ENCODE data around the gene THEMIS. TPM values are rescaled to one million over a fixed set of nuclear protein-coding genes. Genes with fewer than 3 reads are reported as not detected.

The THEMIS gene
- total RNA-seq, 1 experiment from 2014 or later: not detected

GRCh38 chr6:127749095-127749494 is 151.8 kb downstream of the THEMIS start:
- intact Hi-C loops (cut with micrococcal nuclease; ENCODE audit: unreplicated experiment): no loop called here
- H3K4me3 ChIP-seq (ENCODE audit: low read depth, low read length, poor library complexity, severe bottlenecking): no peak overlapping the region
- H3K27ac ChIP-seq (ENCODE audit: low read depth, low read length, poor library complexity, severe bottlenecking): no peak overlapping the region
- ChIA-PET CTCF (no interaction called here), POLR2A (ENCODE audit: low non-redundant PET) (no interaction called here)
- no peaks in the 10 kb centered on the region for H3K9me3 ChIP-seq (ENCODE audit: low read depth, low read length, poor library complexity, severe bottlenecking)
- H3K36me3 ChIP-seq (ENCODE audit: insufficient read depth, low read length, poor library complexity, severe bottlenecking): no peaks in the 10 kb centered on the region
- TF ChIP-seq EZH2 (IDR thresholded peaks at IDR 0.05; ENCODE audit: borderline replicate concordance, low read depth, low read length, poor library complexity, severe bottlenecking): no peak
- TF ChIP-seq CTCF (conservative IDR thresholded peaks at IDR 0.05; ENCODE audit: low read depth, low read length): no peak
- H3K4me1 ChIP-seq (ENCODE audit: insufficient read depth, low read length, poor library complexity, severe bottlenecking): no peaks in the 10 kb centered on the region
- H3K27me3 ChIP-seq (replicated peaks; ENCODE audit: insufficient read depth, low read depth, low read length, poor library complexity): no peaks in the 10 kb centered on the region
- DNase-seq (ENCODE audit: low spot score): no peak
- BruUV-seq (replicated peaks): no TSS peak

GRCh38 chr6:127748290-127748689 is 152.6 kb downstream of the THEMIS start:
- no peaks in the 10 kb centered on the region for H3K27me3 ChIP-seq (replicated peaks; ENCODE audit: insufficient read depth, low read depth, low read length, poor library complexity)
- no peak overlapping the region for H3K27ac ChIP-seq (ENCODE audit: low read depth, low read length, poor library complexity, severe bottlenecking)
- H3K4me1 ChIP-seq (ENCODE audit: insufficient read depth, low read length, poor library complexity, severe bottlenecking): no peaks in the 10 kb centered on the region
- TF ChIP-seq CTCF (conservative IDR thresholded peaks at IDR 0.05; ENCODE audit: low read depth, low read length) (no peak), EZH2 (IDR thresholded peaks at IDR 0.05; ENCODE audit: borderline replicate concordance, low read depth, low read length, poor library complexity, severe bottlenecking) (no peak)
- POLR2A ChIA-PET (ENCODE audit: low non-redundant PET): no interaction called here
- H3K9me3 ChIP-seq (ENCODE audit: low read depth, low read length, poor library complexity, severe bottlenecking): no peaks in the 10 kb centered on the region
- no TSS peak for BruUV-seq (replicated peaks)
- CTCF ChIA-PET: no interaction called here
- intact Hi-C loops (cut with micrococcal nuclease; ENCODE audit: unreplicated experiment): no loop called here
- no peaks in the 10 kb centered on the region for H3K36me3 ChIP-seq (ENCODE audit: insufficient read depth, low read length, poor library complexity, severe bottlenecking)
- no peak overlapping the region for H3K4me3 ChIP-seq (ENCODE audit: low read depth, low read length, poor library complexity, severe bottlenecking)
- no peak for DNase-seq (ENCODE audit: low spot score)

- intact Hi-C loops (cut with micrococcal nuclease; ENCODE audit: unreplicated experiment): loop anchor here (5.0 kb wide), 1 partner anchor 594 kb away; no protein-coding TSS in a partner anchor
- no peak for TF ChIP-seq EZH2 (IDR thresholded peaks at IDR 0.05; ENCODE audit: borderline replicate concordance, low read depth, low read length, poor library complexity, severe bottlenecking)
- no peak for TF ChIP-seq CTCF (conservative IDR thresholded peaks at IDR 0.05; ENCODE audit: low read depth, low read length)
- BruUV-seq (replicated peaks): no TSS peak
These were observed 162.4 kb downstream of the THEMIS start for GRCh38 chr6:127738423-127738822.

More at GRCh38 chr6:127738423-127738822, 162.4 kb downstream of the THEMIS start:
- CTCF ChIA-PET: no interaction called here
- peaks cover 7% of the 10 kb centered on the region for H3K4me1 ChIP-seq (ENCODE audit: insufficient read depth, low read length, poor library complexity, severe bottlenecking)
- DNase-seq (ENCODE audit: low spot score): no peak
- POLR2A ChIA-PET (ENCODE audit: low non-redundant PET): no interaction called here
- no peaks in the 10 kb centered on the region for H3K27me3 ChIP-seq (replicated peaks; ENCODE audit: insufficient read depth, low read depth, low read length, poor library complexity)
- no peak overlapping the region for H3K27ac ChIP-seq (ENCODE audit: low read depth, low read length, poor library complexity, severe bottlenecking)
- H3K4me3 ChIP-seq (ENCODE audit: low read depth, low read length, poor library complexity, severe bottlenecking): no peak overlapping the region
- no peaks in the 10 kb centered on the region for H3K9me3 ChIP-seq (ENCODE audit: low read depth, low read length, poor library complexity, severe bottlenecking)
- no peaks in the 10 kb centered on the region for H3K36me3 ChIP-seq (ENCODE audit: insufficient read depth, low read length, poor library complexity, severe bottlenecking)

Data from A673 (cell line).